ENCODE data around the gene PCDHB1.

DNA sequence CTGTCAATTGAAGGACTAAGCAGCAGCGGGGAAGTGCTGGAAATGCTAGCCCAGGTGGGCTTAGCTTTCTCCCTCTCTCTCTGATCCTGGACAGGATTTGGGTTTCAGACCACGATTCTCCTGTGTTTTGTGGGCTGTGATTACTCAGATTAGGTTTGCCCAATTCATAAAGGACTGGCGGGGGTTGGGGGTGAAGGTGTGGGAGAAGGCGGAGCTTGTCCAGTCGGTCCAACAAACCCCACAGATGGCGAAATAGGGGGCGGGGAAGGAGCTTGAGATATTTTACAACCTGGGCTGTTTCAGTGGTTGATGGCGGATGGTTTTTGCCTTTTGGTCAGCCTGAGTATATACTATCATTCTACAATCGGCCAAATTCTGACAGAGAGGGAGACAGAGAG lies 49.7 kb upstream of the PCDHB1 start:
- TF ChIP-seq, protein P1, sequence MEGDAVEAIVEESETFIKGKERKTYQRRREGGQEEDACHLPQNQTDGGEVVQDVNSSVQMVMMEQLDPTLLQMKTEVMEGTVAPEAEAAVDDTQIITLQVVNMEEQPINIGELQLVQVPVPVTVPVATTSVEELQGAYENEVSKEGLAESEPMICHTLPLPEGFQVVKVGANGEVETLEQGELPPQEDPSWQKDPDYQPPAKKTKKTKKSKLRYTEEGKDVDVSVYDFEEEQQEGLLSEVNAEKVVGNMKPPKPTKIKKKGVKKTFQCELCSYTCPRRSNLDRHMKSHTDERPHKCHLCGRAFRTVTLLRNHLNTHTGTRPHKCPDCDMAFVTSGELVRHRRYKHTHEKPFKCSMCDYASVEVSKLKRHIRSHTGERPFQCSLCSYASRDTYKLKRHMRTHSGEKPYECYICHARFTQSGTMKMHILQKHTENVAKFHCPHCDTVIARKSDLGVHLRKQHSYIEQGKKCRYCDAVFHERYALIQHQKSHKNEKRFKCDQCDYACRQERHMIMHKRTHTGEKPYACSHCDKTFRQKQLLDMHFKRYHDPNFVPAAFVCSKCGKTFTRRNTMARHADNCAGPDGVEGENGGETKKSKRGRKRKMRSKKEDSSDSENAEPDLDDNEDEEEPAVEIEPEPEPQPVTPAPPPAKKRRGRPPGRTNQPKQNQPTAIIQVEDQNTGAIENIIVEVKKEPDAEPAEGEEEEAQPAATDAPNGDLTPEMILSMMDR (IDR thresholded peaks at IDR 0.05; ENCODE audit: insufficient read depth, low read depth, low read length) = no peak
- no peak for TF ChIP-seq EZH2 (IDR thresholded peaks at IDR 0.05; ENCODE audit: insufficient read depth, low read length)

All from astrocyte (in vitro differentiated cells and primary cell).